ENCODE results near the gene EFNA5.
A peak's percentile ranks its signal among the peaks of the same experiment; 100 is the strongest.

Gene EFNA5

GRCh38 chr5:107557051-107557658, 113.6 kb downstream of the EFNA5 start:
- TF ChIP-seq GATA2 (IDR thresholded peaks at IDR 0.05; ENCODE audit: low read depth, low read length), result peak; percentile 30; the same call in 1 of the 2 replicates
- no peak for TF ChIP-seq GATA3 (IDR thresholded peaks at IDR 0.05; ENCODE audit: low read depth, low read length)

- no peak for TF ChIP-seq GATA2 (IDR thresholded peaks at IDR 0.05; ENCODE audit: low read depth, low read length)
- TF ChIP-seq GATA3 (IDR thresholded peaks at IDR 0.05; ENCODE audit: low read depth, low read length), result no peak
These were observed 114.2 kb downstream of the EFNA5 start for GRCh38 chr5:107556575-107556974.

- TF ChIP-seq GATA3 (IDR thresholded peaks at IDR 0.05; ENCODE audit: low read depth, low read length) (0 out of 2 replicates have a peak, but pooled peaks have one; percentile 6), GATA2 (IDR thresholded peaks at IDR 0.05; ENCODE audit: low read depth, low read length) (no peak)
These were observed 115.2 kb downstream of the EFNA5 start for GRCh38 chr5:107555425-107556090.

GRCh38 chr5:107554776-107555424, 115.8 kb downstream of the EFNA5 start:
- TF ChIP-seq GATA2 (IDR thresholded peaks at IDR 0.05; ENCODE audit: low read depth, low read length), result peak; percentile 86
- peak; percentile 80 for TF ChIP-seq GATA3 (IDR thresholded peaks at IDR 0.05; ENCODE audit: low read depth, low read length)

- no peak for TF ChIP-seq GATA3 (IDR thresholded peaks at IDR 0.05; ENCODE audit: low read depth, low read length)
- no peak for TF ChIP-seq GATA2 (IDR thresholded peaks at IDR 0.05; ENCODE audit: low read depth, low read length)
These were observed 117.6 kb downstream of the EFNA5 start for GRCh38 chr5:107553117-107553555.

GRCh38 chr5:107551088-107551487, 119.6 kb downstream of the EFNA5 start:
- TF ChIP-seq GATA2 (IDR thresholded peaks at IDR 0.05; ENCODE audit: low read depth, low read length) (no peak), GATA3 (IDR thresholded peaks at IDR 0.05; ENCODE audit: low read depth, low read length) (no peak)

GRCh38 chr5:107549567-107549966, 121.2 kb downstream of the EFNA5 start:
- TF ChIP-seq GATA2 (IDR thresholded peaks at IDR 0.05; ENCODE audit: low read depth, low read length) (no peak), GATA3 (IDR thresholded peaks at IDR 0.05; ENCODE audit: low read depth, low read length) (no peak)

- TF ChIP-seq GATA2 (IDR thresholded peaks at IDR 0.05; ENCODE audit: low read depth, low read length) (no peak), GATA3 (IDR thresholded peaks at IDR 0.05; ENCODE audit: low read depth, low read length) (no peak)
These were observed 122.3 kb downstream of the EFNA5 start for GRCh38 chr5:107548477-107548876.

GRCh38 chr5:107546719-107547118, 124.0 kb downstream of the EFNA5 start:
- no peak for TF ChIP-seq GATA2 (IDR thresholded peaks at IDR 0.05; ENCODE audit: low read depth, low read length)
- no peak for TF ChIP-seq GATA3 (IDR thresholded peaks at IDR 0.05; ENCODE audit: low read depth, low read length)

- no peak for TF ChIP-seq GATA2 (IDR thresholded peaks at IDR 0.05; ENCODE audit: low read depth, low read length)
- no peak for TF ChIP-seq GATA3 (IDR thresholded peaks at IDR 0.05; ENCODE audit: low read depth, low read length)
These were observed 125.3 kb downstream of the EFNA5 start for GRCh38 chr5:107545486-107545885.

- TF ChIP-seq GATA2 (IDR thresholded peaks at IDR 0.05; ENCODE audit: low read depth, low read length) (no peak), GATA3 (IDR thresholded peaks at IDR 0.05; ENCODE audit: low read depth, low read length) (no peak)
These were observed 125.8 kb downstream of the EFNA5 start for GRCh38 chr5:107544967-107545366.

- TF ChIP-seq GATA2 (IDR thresholded peaks at IDR 0.05; ENCODE audit: low read depth, low read length) (no peak), GATA3 (IDR thresholded peaks at IDR 0.05; ENCODE audit: low read depth, low read length) (no peak)
These were observed 126.3 kb downstream of the EFNA5 start for GRCh38 chr5:107544476-107544875.

GRCh38 chr5:107543868-107544267, 126.9 kb downstream of the EFNA5 start:
- TF ChIP-seq GATA2 (IDR thresholded peaks at IDR 0.05; ENCODE audit: low read depth, low read length) (no peak), GATA3 (IDR thresholded peaks at IDR 0.05; ENCODE audit: low read depth, low read length) (no peak)

GRCh38 chr5:107542831-107543231, 127.9 kb downstream of the EFNA5 start:
- TF ChIP-seq GATA2 (IDR thresholded peaks at IDR 0.05; ENCODE audit: low read depth, low read length) (no peak), GATA3 (IDR thresholded peaks at IDR 0.05; ENCODE audit: low read depth, low read length) (no peak)

- TF ChIP-seq GATA2 (IDR thresholded peaks at IDR 0.05; ENCODE audit: low read depth, low read length), result peak; percentile 39; the same call in 1 of the 2 replicates
- no peak for TF ChIP-seq GATA3 (IDR thresholded peaks at IDR 0.05; ENCODE audit: low read depth, low read length)
These were observed 128.3 kb downstream of the EFNA5 start for GRCh38 chr5:107542428-107542827.

Data from SH-SY5Y (cell line).